B cell (primary cell): ENCODE results near the gene PIK3C3. TPM values are rescaled to one million over a fixed set of nuclear protein-coding genes. Genes with fewer than 3 reads are reported as not detected.

Experiments used
- ATAC-seq: fragments of 200-7000 bp; cut with Tn5 transposase; one replicate; pipeline ENCODE4 v1.10.0; 2021; ENCODE audit warnings: low read depth, mild to moderate bottlenecking, moderate number of reproducible peaks, moderate library complexity
- CTCF ChIA-PET: fragments of 350-600 bp; sonication (Branson Sonifier 250); formaldehyde crosslinking; loops from one replicate; lab custom pipeline; 2021; ENCODE audit warnings: antibody characterized with exemption, inconsistent platforms; lab: Charles Lee
- POLR2A ChIA-PET: fragments of 350-600 bp; sonication (Branson Sonifier 250); formaldehyde crosslinking; loops from one replicate; lab custom pipeline; 2021; ENCODE audit warnings: antibody characterized with exemption; lab: Charles Lee
- DNase-seq: peaks from one replicate; pipeline ENCODE4 v3.0.0; 2013
- H2AFZ ChIP-seq: 2 replicates; pipeline ENCODE4 v1.6.1; 2012; ENCODE audit warnings: mild to moderate bottlenecking, low read depth, low read length; ENCODE audit not compliant: insufficient read depth, poor library complexity, severe bottlenecking
- H3K27ac ChIP-seq, 2 donors: 1 replicate in 1 of 2; 2 replicates in 1 of 2; pipeline ENCODE4 v1.5.1; 2012 to 2013; ENCODE audit warnings: low read length in 2 of 2, mild to moderate bottlenecking in 2 of 2, moderate library complexity in 1 of 2
- H3K27me3 ChIP-seq, 4 experiments: fragments of 200-600 bp in 1 of 4; sonication (generic) in 1 of 4; replicated peaks in 1 of 4; 1 replicate in 2 of 4; 2 replicates in 2 of 4; pipeline versions ENCODE4 v1.6.1 to v1.7.0; 2013 to 2016; ENCODE audit warnings: low read length in 3 of 4, mild to moderate bottlenecking in 2 of 4, mixed read lengths in 1 of 4, moderate library complexity in 1 of 4; ENCODE audit not compliant: insufficient read depth in 4 of 4, control insufficient read depth in 3 of 4; ENCODE audit errors: control extremely low read depth in 1 of 4
- H3K36me3 ChIP-seq, 2 experiments: replicated peaks in 1 of 2; 1 replicate in 1 of 2; 2 replicates in 1 of 2; pipeline versions ENCODE4 v1.6.1 to v1.7.1; 2013; ENCODE audit warnings: low read length in 1 of 2; ENCODE audit not compliant: insufficient read depth in 2 of 2, control insufficient read depth in 1 of 2; ENCODE audit errors: control extremely low read depth in 1 of 2, extremely low read depth in 1 of 2
- H3K4me1 ChIP-seq, 2 donors: fragments of 200-600 bp in 1 of 2; sonication (generic) in 1 of 2; 1 replicate in 1 of 2; 2 replicates in 1 of 2; pipeline versions ENCODE4 v1.5.1 to v1.6.1; 2013 to 2017; ENCODE audit warnings: low read length in 2 of 2; ENCODE audit not compliant: control insufficient read depth in 2 of 2, insufficient read depth in 2 of 2
- H3K4me2 ChIP-seq: replicated peaks from 2 replicates; pipeline ENCODE3; 2012; ENCODE audit warnings: mild to moderate bottlenecking, low read depth, low read length; ENCODE audit not compliant: poor library complexity, severe bottlenecking
- H3K4me3 ChIP-seq, 5 experiments: fragments of 200-600 bp in 1 of 5; sonication (generic) in 1 of 5; 1 replicate in 3 of 5; 2 replicates in 2 of 5; pipeline versions ENCODE4 v1.5.1 to v1.7.0; 2011 to 2016; ENCODE audit warnings: low read length in 4 of 5, mild to moderate bottlenecking in 4 of 5, low read depth in 2 of 5, control low read depth in 1 of 5, moderate library complexity in 1 of 5; ENCODE audit not compliant: insufficient read depth in 1 of 5; ENCODE audit errors: control extremely low read depth in 1 of 5, extremely low read depth in 1 of 5
- H3K79me2 ChIP-seq: fragments of 200-600 bp; sonication (generic); one replicate; pipeline ENCODE4 v1.6.0; 2016; ENCODE audit warnings: low read length; ENCODE audit not compliant: control insufficient read depth, insufficient read depth
- H3K9ac ChIP-seq: fragments of 200-600 bp; sonication (generic); 2 replicates; pipeline ENCODE4 v1.6.1; 2017; ENCODE audit warnings: mild to moderate bottlenecking, low read length, moderate library complexity
- H3K9me3 ChIP-seq, 3 donors: one replicate each; pipeline versions ENCODE4 v1.6.1 to v1.7.1; 2013; ENCODE audit warnings: low read length in 2 of 3; ENCODE audit not compliant: control insufficient read depth in 2 of 3, insufficient read depth in 1 of 3; ENCODE audit errors: control extremely low read depth in 1 of 3
- H4K20me1 ChIP-seq: 2 replicates; pipeline ENCODE4 v1.6.0; 2012; ENCODE audit warnings: mild to moderate bottlenecking, low read length; ENCODE audit not compliant: insufficient read depth, control insufficient read depth, poor library complexity, severe bottlenecking
- H3K27ac Mint-ChIP-seq: one replicate; pipeline ENCODE4 v1.8.0; 2021; ENCODE audit warnings: mixed read lengths
- H3K27me3 Mint-ChIP-seq: one replicate; pipeline ENCODE4 v1.8.0; 2021; ENCODE audit warnings: mixed read lengths
- H3K4me1 Mint-ChIP-seq: one replicate; pipeline ENCODE4 v1.8.0; 2021; ENCODE audit warnings: mixed read lengths
- H3K4me3 Mint-ChIP-seq: one replicate; pipeline ENCODE4 v1.8.0; 2021; ENCODE audit warnings: mixed read lengths
- H3K9me3 Mint-ChIP-seq: one replicate; pipeline ENCODE4 v1.8.0; 2022; ENCODE audit warnings: mixed read lengths; ENCODE audit not compliant: insufficient read depth
- EZH2 ChIP-seq: IDR thresholded peaks from 2 replicates; pipeline ENCODE4 v1.6.1; 2012; ENCODE audit warnings: borderline replicate concordance, low read depth, mild to moderate bottlenecking, moderate library complexity, low read length; ENCODE audit not compliant: insufficient read depth, poor library complexity, severe bottlenecking
- WGBS: methylation state at CpG from one replicate; pipeline ENCODE4 v1.1.5; 2013; ENCODE audit warnings: missing lambda C conversion rate; ENCODE audit not compliant: insufficient coverage; 5-methylcytosine and 5-hydroxymethylcytosine counted together
- intact Hi-C: fragments of 100-400 bp; cut with micrococcal nuclease; formaldehyde crosslinking; loops from one replicate; pipeline ENCODE4 v1.10.0; 2022
- polyA plus RNA-seq: library from polyadenylated mRNA; depleted of rRNA; stranded (reverse); fragments of >200 nt; gene quantifications from 2 replicates; pipeline ENCODE4 v1.2.3, GENCODE V29; 2012
- total RNA-seq, 2 donors: library from RNA; stranded (reverse); fragments of 120-200 nt in 1 of 2; gene quantifications; 1 replicate in 1 of 2; 2 replicates in 1 of 2; pipeline versions ENCODE4 v1.2.3 to v1.2.4, GENCODE V29; 2013 to 2022
- TF ChIP-seq, protein P1 (sequence below): fragments of 200-600 bp; IDR thresholded peaks from one replicate; pipeline ENCODE4 v1.8.0; 2022; ENCODE audit warnings: antibody characterized with exemption, mild to moderate bottlenecking

Gene PIK3C3
- total and polyA plus RNA-seq, 2 donors (not counting 1 experiment from before 2014, with no cell fraction given): 13.3 to 87.9 TPM

DNA sequence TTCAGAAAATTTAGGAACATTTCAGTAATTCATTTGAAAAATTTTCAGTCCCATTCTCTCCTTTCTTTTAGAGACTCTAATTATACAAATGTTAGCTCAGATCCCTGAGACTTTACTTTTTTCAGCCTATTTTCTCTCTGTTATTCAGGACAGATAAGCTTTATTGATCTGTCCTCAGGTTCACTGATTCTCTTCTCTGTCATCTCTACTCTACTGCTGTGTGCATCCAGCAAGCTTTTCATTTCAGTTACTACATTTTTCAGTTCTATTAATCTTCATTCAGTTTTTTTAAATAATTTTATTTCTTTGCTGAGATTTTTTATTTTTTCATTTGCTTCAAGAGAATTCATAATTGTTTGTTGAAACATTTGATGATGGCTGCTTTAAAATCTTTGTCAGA lies 22.1 kb upstream of the PIK3C3 start:
- peaks cover 0 to 14% (median 2%) of the 10 kb centered on the region in 4 experiments for H3K27me3 ChIP-seq
- H3K27ac Mint-ChIP-seq: no peak overlapping the region
- no peak overlapping the region for H3K27ac ChIP-seq
- intact Hi-C loops: no loop called here
- H3K9me3 ChIP-seq: peaks cover 0 to 5% (median 0%) of the 10 kb centered on the region in 3 donors
- no peak overlapping the region for H3K4me2 ChIP-seq
- H3K4me3 Mint-ChIP-seq: no peak overlapping the region
- ATAC-seq (no peak), DNase-seq (no peak)
- H3K79me2 ChIP-seq: no peaks in the 10 kb centered on the region
- no peaks in the 10 kb centered on the region for H3K4me1 Mint-ChIP-seq
- TF ChIP-seq EZH2: no peak
- TF ChIP-seq, protein P1, sequence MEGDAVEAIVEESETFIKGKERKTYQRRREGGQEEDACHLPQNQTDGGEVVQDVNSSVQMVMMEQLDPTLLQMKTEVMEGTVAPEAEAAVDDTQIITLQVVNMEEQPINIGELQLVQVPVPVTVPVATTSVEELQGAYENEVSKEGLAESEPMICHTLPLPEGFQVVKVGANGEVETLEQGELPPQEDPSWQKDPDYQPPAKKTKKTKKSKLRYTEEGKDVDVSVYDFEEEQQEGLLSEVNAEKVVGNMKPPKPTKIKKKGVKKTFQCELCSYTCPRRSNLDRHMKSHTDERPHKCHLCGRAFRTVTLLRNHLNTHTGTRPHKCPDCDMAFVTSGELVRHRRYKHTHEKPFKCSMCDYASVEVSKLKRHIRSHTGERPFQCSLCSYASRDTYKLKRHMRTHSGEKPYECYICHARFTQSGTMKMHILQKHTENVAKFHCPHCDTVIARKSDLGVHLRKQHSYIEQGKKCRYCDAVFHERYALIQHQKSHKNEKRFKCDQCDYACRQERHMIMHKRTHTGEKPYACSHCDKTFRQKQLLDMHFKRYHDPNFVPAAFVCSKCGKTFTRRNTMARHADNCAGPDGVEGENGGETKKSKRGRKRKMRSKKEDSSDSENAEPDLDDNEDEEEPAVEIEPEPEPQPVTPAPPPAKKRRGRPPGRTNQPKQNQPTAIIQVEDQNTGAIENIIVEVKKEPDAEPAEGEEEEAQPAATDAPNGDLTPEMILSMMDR: no peak
- H4K20me1 ChIP-seq: no peaks in the 10 kb centered on the region
- peaks cover 2% of the 10 kb centered on the region for H3K9me3 Mint-ChIP-seq
- no peak overlapping the region for H3K4me3 ChIP-seq
- POLR2A ChIA-PET: no interaction called here
- no peak overlapping the region for H3K9ac ChIP-seq
- H3K27me3 Mint-ChIP-seq: peaks cover 12% of the 10 kb centered on the region
- H3K36me3 ChIP-seq: no peaks in the 10 kb centered on the region
- H2AFZ ChIP-seq: no peak overlapping the region
- CTCF ChIA-PET: no interaction called here
- H3K4me1 ChIP-seq: peaks cover 0 to 3% of the 10 kb centered on the region in 2 donors

- no peak for ATAC-seq
- intact Hi-C loops: no loop called here
Measured at GRCh38 chr18:41933778-41934177, 21.3 kb upstream of the PIK3C3 start.

More at GRCh38 chr18:41933778-41934177, 21.3 kb upstream of the PIK3C3 start:
- POLR2A ChIA-PET: no interaction called here
- H3K36me3 ChIP-seq: no peaks in the 10 kb centered on the region
- CTCF ChIA-PET: no interaction called here
- Mint-ChIP-seq H3K27ac (no peak overlapping the region), H3K4me3 (no peak overlapping the region), H3K9me3 (peaks cover 2% of the 10 kb centered on the region), H3K4me1 (no peaks in the 10 kb centered on the region), H3K27me3 (peaks cover 16% of the 10 kb centered on the region)
- peaks cover 0 to 5% (median 0%) of the 10 kb centered on the region in 3 donors for H3K9me3 ChIP-seq
- no peak overlapping the region for H3K4me2 ChIP-seq
- no peak overlapping the region for H3K4me3 ChIP-seq
- no peak overlapping the region for H3K9ac ChIP-seq
- H3K27ac ChIP-seq: no peak overlapping the region
- peaks cover 0 to 3% of the 10 kb centered on the region in 2 donors for H3K4me1 ChIP-seq
- no peak for TF ChIP-seq EZH2
- TF ChIP-seq, protein P1: no peak
- no peak for DNase-seq
- WGBS: no CpG with 5 or more reads among the region's 4 CpGs
- no peaks in the 10 kb centered on the region for H4K20me1 ChIP-seq
- H3K27me3 ChIP-seq: peaks cover 0 to 14% (median 2%) of the 10 kb centered on the region in 4 experiments
- no peak overlapping the region for H2AFZ ChIP-seq
- H3K79me2 ChIP-seq: no peaks in the 10 kb centered on the region
